ENCODE results near the gene MTAP.

DNA sequence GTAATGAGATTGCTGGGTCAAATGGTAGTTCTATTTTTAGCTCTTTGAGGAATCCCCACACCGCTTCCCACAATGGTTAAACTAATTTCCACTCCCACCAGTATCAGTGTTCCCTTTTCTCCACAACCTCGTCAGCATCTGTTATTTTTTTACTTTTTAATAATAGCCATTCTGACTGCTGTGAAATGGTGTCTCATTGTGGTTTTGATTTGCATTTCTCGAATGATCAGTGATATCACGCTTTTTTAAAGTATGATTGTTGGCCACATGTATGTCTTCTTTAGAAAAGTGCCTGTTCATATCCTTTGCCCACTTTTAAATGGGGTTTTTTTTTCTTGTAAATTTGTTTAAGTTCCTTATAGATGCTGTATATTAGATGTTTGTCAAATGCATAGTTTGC, 73.5 kb downstream of the MTAP start:
- TF ChIP-seq, protein P1, sequence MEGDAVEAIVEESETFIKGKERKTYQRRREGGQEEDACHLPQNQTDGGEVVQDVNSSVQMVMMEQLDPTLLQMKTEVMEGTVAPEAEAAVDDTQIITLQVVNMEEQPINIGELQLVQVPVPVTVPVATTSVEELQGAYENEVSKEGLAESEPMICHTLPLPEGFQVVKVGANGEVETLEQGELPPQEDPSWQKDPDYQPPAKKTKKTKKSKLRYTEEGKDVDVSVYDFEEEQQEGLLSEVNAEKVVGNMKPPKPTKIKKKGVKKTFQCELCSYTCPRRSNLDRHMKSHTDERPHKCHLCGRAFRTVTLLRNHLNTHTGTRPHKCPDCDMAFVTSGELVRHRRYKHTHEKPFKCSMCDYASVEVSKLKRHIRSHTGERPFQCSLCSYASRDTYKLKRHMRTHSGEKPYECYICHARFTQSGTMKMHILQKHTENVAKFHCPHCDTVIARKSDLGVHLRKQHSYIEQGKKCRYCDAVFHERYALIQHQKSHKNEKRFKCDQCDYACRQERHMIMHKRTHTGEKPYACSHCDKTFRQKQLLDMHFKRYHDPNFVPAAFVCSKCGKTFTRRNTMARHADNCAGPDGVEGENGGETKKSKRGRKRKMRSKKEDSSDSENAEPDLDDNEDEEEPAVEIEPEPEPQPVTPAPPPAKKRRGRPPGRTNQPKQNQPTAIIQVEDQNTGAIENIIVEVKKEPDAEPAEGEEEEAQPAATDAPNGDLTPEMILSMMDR (IDR thresholded peaks at IDR 0.05), result no peak
- no peak for TF ChIP-seq EP300 (IDR thresholded peaks at IDR 0.05; ENCODE audit: low read depth)

Measured in transverse colon (tissue), 3 donors.